Measurements from ENCODE around the gene CDCA4.

GRCh38 chr14:105005929-105006830, 14.7 kb downstream of the CDCA4 start:
- TF ChIP-seq, protein P1, sequence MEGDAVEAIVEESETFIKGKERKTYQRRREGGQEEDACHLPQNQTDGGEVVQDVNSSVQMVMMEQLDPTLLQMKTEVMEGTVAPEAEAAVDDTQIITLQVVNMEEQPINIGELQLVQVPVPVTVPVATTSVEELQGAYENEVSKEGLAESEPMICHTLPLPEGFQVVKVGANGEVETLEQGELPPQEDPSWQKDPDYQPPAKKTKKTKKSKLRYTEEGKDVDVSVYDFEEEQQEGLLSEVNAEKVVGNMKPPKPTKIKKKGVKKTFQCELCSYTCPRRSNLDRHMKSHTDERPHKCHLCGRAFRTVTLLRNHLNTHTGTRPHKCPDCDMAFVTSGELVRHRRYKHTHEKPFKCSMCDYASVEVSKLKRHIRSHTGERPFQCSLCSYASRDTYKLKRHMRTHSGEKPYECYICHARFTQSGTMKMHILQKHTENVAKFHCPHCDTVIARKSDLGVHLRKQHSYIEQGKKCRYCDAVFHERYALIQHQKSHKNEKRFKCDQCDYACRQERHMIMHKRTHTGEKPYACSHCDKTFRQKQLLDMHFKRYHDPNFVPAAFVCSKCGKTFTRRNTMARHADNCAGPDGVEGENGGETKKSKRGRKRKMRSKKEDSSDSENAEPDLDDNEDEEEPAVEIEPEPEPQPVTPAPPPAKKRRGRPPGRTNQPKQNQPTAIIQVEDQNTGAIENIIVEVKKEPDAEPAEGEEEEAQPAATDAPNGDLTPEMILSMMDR (IDR thresholded peaks at IDR 0.05; ENCODE audit: low read depth, low read length, poor library complexity, severe bottlenecking) = no peak
- no peak for TF ChIP-seq EZH2phosphoT487 (IDR thresholded peaks at IDR 0.05; ENCODE audit: borderline replicate concordance, low read length)
